Femur (tissue), 1 donor: ENCODE data around the gene MAGI1.
A peak's percentile ranks its signal among the peaks of the same experiment; 100 is the strongest.

Source experiments
- DNase-seq: peaks from one replicate; pipeline ENCODE4 v3.0.0-alpha.2; 2017

Gene MAGI1

DNA sequence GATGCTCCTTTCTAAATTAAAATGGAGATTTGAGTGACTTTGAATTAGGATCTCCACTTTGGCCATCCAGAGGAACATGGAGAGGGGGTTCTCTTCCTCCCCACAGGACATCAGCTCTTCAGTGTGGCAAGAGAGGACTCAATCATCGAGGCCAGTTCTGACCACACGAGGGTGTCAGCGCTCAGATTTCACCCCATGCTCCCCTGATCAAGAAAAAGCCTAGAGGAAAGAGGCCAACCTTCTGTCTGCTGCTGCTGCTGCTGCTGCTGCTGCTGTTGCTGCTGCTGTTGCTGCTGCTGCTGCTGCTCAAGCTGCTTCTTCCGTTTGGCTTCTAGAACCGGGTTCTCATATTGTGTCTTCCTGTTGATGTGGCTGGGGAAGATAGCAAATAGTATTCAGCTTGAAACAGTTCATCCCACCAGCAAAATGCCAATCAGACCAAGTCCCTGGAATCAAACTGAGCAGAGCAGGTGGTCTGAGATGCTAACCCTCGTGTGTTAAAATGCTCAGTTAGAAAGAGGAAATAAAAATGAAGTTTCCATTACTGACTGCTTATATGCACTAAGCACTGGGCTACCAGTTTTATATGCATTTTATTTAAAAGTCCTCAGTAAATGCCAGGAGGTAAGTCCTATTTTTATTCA lies 599.0 kb downstream of the MAGI1 start:
- DNase-seq, result peak; percentile 73

DNA sequence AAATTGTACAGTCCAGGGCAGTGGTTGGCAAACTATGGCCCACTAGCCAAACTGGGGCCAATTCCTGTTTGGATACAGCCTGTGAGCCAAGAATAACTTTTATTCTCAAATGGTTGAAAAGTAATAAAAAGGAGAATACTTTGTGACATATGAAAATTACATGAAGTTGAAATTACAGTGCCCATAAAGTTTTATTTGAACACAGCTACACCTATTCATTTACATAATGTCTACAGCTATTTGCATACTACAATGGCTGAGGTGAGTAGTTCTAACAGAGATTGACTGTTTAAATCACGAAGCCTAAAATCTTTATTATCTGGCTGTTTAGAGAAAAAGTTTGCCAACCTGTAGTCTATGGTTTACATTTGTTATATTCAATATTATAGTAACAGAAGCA lies 600.1 kb downstream of the MAGI1 start:
- no peak for DNase-seq

DNA sequence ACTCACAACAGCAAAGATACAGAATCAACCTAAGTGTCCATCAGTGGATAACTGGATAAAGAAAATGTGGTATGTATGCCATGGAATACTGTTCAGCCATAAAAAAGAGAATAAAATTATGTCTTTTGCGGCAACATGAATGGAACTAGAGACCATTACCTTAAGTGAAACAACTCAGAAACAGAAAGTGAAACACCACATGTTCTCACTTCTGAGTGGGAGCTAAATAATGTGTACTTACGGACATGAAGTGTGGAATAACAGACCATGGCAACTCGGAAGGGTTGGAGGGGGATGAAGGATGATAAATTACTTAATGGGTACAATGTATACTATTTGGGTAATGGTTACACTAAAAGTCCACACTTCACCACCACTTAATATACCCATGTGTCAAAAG lies 600.6 kb downstream of the MAGI1 start:
- no peak for DNase-seq

DNA sequence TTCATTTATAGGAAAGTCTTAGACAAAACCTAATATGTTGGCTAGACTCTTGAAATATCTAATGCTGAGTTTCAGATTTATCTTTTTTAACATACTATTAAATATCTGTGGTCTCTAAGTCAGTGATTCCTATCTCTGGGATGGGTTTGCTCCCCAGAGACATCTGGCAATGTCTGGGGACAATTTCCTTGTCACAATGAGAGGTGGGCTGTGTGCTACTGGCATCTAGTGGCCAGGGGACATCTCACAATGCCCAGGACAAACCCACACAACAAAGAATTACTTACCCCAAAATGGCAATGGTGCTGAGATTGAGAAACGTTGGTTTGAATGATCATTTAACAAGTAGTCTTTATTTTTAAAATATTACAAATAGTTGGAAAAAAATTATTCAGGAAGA lies 602.1 kb downstream of the MAGI1 start:
- DNase-seq, result no peak

DNA sequence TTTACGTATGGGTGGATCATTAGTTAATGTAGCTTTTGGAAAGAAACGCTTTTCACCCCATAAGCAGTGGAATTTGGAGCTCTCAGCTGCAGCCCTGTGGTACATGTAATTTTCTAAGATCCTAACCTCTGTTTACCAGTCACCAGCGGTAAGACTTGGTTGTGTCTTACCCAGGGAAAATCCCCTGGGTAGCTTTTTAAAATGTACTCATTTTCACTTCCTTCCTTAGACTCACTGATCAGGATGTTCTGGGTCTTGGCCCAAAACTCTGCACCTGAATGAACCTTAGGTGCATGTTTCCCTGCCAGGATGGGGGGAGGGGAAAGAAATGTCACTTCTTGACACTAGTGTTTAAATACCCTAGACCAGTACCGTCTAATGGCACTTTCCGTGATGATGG lies 605.2 kb downstream of the MAGI1 start:
- DNase-seq, result no peak

DNA sequence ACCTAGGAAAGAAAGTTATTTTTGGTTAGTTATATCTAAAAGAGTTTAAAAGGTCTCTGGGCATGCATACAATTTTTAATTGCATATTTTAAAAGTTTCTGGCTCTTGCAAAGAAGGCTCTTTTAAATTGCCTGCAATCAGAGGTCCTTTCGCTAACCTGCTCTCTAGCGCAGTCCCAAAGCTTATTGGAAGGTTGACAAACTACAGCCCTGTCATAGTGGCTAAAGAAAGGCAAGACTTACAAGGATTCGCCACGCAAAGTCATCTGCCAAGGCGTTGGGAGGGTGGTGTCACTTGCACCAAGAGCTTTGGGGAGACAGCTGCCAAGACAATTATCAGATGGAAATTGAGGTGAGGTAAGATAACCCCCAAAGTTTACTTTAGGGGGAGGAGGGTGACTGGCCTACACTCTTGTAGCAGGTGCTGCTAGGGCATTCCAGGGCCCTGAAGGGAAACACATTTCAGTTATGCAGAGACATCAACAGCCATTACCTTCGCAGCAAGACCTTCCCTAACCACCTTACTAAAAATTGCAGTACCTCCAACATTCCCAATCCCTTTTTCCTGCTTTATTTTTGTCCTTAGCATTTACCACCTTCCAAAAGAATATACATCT lies 606.2 kb downstream of the MAGI1 start:
- no peak for DNase-seq

DNA sequence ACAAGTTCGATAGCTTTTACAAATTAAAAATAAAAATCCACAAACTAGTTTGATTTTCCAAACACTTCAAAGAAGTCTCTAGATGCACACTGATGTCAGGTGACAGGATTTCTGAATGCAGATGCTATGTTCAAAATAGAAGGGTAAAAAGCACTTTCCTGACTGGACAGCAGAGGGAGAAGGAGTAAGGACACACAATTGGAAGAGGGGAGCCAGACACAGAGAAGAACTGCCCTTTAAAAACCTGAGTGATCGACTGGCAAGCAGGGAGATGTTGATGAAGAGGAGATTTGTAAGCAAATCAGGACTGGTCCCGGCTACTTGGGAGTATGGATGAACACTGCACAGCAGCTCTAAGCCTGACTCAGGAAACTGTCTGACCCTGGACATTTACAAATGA lies 612.8 kb downstream of the MAGI1 start:
- no peak for DNase-seq

DNA sequence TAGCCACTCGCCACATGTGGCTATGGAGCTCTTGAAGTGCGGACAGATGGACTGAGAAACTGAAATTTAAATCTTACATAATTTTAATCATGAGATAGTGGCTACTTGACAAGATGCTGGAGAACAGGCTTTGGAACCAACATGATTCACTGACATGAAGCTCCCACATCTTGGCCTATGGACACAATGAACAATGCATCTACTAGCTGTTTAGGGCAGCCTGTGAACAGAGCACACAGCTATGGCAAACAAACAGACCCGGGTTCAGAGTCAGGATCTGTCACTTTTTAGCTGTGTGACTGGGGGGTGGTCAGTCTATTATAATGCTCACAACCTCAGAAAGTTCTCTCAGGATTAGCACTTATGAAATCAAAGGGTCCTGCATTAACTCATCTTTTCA lies 616.6 kb downstream of the MAGI1 start:
- DNase-seq, result no peak

DNA sequence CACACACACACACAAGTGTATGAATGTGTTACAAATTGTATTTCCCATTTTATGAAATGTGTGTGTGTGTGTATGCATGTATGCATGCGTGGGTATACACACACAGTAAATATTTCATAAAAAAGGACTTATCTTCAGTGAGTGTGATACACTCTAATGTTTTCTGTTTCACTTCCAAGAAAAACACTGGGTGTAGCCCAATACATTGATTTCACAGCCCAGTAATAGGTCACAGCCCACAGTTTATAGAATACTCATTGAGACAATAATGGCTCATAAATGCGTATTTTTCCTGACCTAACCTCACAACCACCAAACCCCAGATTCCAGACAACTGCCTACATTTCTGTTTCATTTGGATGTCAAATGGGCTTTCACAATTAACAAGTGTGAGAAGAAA lies 619.5 kb downstream of the MAGI1 start:
- DNase-seq, result no peak

DNA sequence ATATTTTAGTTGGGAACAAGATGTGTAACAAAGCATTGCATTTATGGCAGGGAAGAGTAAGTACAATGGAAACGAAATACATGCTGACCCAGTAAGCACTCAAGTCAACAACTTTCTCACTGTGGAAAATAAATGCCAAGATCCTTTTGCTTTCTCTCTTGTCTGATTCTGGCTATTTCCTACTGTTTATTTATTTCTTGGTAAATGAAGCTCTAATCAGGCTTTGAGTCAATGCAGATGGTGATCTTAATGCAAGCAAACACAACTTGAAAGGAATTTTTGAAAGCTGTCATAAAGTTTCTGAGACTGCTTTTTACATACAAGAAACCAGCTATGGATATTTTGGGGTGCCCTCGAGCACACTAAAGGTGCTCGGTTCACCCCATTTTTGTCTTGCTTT lies 624.8 kb downstream of the MAGI1 start:
- no peak for DNase-seq

DNA sequence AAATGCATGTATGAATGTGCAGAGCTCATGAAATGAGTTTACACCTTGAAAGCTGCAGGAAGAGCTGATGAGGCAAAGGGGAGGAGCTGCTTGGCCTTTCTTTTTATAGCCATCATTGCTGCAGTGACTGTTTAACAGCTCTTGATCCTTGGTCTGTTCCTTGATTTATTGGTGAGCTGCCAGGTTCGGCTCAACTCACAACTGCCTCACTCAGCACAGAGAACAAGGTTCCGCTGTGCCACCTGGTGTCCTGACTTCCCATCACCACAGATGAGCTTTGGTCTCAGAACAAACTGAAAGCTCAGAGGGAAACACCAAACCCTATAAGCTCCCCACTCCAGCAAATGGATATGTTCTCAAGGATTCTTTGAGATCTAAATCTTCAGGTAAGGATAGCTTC lies 626.1 kb downstream of the MAGI1 start:
- peak; percentile 51 for DNase-seq

DNA sequence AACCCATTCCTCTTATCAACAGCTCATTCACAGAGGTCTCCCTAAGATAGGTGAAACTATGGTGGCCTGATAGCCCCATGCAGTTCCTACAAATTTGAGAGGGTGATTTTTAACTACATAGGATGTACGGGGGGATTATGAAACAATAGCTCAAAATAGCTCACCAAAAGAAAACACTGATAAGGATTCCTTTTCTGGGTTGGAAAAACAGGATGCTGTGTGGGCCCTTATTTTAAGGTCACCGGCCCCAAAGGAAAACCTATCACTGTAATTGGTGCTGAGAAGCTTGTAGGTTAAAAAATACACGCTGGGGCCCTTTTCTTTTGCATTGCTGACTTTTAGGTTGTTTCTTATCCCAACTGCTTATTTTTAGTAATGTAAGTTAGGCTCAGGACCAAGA lies 627.4 kb downstream of the MAGI1 start:
- DNase-seq, result no peak

DNA sequence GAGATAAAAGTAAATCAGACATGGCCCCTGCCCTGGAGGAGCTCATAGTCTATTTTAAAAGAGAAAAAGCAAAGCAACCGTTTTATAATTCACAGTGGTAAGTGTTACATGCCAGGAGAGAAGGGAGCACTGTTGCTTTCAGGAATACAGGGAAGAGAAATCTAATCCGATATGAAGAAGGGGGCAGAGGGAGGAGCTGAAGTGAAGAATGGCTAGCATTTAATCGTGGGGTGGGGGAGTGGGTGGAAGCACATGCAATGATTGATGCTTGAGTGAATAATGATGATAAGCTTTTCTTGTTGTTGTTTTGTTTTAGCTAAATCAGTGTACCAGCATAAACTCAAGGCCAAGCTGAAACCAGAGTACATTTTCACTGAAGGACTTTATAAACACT lies 629.5 kb downstream of the MAGI1 start:
- DNase-seq, result no peak

DNA sequence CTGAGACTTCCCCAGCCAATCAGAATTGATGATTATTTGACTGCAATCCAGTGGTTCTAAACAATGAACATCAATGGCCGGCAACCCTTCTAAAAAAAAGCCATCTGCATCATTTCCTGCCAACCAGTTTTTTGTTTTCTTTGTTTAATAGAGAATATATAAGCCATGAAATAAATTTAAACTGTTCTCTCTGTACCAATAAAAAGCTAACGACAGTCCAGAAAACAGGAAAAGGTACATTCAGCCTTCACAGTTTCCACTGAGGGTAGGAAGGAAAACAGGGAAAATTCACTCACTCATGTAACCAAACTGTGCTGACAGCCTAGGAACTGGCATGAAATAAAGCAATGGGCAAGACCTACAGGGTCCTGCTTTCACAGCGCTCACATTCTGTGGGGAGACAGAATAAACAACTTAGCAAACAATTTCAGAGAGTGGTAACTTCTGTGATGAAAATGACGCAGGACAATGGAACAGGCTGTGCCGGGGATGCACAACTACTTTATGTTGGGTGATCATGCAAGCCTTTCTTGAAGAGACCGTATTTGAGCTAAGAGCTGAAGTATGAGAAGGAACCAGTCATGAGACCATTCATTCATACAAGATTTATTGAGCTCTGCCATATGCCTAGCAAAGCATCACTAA lies 630.1 kb downstream of the MAGI1 start:
- DNase-seq, result no peak

DNA sequence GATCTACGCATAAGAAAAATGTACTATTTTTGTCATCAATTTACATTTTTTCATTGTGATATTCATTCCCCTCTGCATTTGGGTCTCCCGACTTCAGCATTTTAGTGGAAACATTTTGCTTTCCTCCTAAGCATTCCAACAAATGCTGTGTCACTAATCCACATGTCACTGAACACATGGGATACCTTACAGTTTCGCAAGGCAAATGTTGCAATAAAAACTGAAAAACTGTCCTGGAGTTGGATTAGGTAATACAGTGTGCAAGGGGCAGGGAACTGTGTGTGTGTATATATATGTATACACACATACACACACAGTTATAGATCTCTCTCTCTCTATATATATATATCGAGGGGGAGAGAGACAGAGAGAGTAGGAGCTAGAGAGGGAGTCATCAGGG lies 632.2 kb downstream of the MAGI1 start:
- no peak for DNase-seq

DNA sequence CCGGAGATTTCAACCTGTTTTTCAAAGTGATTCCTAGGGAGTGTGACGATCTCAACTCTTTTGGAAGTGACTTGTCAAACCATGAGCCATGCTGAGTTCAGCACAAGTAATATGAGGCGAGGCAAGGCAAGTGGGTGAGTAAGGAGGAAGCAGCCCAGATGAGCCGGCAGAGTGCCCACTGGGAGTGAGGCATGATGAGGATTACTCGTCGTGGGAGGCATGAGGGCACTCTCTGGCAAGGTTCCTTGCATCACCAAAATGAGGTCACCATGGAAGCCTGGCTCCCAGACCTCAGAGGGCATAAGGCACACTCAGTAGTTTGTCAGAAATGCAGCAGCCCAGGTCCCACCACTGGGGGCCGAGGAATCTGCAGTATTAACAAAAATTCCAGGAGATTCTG lies 636.1 kb downstream of the MAGI1 start:
- DNase-seq, result peak; percentile 38

DNA sequence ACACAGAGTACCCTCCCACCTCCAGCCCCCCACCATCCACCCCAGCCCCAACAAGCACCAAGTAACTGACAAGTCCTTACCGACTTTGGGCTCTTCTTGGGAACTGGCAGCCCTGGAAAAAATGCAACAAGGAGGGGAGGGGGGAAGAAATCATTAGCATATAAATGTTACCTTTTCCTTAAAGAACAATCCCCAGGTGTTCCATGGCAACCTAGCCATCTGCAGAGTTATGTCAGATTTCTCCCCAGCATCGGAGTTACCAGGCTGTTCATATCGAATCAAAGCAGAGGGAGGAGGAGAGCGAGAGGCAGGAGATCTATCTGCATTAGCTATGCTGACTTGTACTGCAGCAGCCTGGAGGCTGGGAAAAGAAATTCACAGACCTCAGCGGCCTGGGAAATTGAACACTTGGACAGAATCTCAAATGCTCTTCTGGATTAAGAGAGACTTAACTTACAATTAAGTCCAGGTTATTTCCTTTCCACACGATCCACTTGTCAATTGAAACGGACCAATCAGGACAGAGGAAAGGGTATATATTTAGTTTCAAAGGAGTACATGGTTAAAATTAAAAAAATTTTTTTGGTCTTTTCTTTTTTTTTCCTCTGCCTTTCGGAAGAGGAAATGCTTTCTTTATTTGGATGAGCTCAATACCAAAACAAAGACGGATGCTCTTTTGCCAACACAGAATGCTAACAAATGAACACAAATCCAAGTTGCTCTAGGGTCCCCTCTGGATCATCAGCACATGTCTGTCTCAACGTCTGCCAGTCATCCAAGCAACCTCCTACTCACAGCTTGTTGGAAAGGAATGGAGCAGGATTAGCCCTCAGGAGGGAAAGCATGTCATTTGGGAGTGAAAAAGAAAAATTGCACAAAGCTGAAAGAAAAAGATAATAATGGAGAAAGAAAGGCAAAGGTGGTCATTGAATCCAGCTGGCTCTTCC lies 637.1 kb downstream of the MAGI1 start:
- peak; percentile 36 for DNase-seq

DNA sequence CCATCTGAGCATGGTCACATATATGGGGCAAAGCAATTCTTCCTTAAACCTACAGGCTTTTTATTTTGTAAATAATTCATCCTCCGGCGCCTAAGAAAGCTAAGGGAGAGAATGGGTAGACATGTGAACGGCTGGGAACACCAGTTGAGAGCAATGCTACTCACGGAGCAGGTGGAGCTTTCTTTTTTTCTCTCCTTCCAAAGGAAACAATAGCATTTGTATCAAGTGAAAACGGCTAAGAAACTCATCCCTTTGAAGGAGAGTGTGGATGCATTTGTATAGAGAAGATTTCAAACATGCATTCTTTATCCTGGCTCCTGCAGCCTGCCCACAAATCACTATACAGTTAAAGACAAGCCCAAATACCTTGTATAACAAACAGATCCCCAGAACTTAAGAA lies 637.8 kb downstream of the MAGI1 start:
- no peak for DNase-seq

DNA sequence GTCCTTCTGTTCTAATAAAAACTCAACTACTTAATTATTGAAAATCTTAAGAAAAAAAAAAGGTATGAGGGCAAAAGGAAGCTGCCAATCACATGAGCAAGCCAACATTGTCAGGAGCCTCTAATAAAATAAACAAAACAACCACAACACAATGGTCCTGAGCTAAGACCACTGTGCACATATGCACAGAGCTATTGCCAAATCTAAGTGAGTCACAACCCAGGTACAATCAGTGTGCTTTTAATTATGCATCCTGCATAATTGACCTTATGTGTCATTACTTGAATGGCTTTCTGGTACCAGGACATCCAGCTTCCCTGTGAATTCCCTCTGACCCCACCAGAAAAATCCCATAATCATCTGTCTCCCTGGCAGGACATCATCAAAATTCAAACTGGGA lies 639.8 kb downstream of the MAGI1 start:
- no peak for DNase-seq

DNA sequence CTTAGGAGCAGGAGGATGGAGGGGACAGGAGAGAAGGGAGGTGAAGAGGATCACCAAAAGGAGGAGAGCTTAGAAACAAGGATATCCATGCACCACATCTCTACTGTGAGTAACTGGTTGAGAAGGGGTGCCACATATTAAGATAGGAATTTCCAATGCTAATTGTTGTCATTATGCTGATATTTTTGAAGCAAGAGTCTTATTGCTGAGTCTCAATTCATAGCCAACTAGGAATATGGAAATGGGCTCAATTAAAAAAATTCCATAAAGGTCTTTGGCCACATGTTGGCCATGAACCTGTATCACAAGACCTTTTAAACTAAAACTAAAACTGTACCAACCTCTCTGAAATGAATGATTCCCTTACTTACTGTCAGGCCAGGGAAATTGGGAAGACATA lies 642.6 kb downstream of the MAGI1 start:
- no peak for DNase-seq

DNA sequence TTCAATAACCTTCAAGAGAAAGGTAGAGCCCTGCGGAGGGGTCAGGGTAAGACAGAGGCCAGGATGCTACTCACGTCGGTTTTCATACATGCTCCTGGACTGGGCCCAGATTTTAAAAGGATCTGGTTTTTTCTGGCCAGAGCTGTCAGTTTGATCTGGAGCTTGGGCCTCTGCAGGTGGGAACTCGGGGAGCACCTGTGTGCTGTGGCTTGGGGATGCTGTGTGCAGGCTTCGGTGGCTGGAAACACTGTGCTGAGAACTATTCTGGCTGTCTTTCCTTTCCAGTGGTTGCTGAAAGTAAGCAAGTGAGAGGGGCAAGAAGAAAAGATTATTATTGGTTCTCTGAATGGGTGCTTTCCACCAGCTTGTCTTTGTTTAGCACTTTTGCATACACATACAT lies 647.6 kb downstream of the MAGI1 start:
- no peak for DNase-seq

DNA sequence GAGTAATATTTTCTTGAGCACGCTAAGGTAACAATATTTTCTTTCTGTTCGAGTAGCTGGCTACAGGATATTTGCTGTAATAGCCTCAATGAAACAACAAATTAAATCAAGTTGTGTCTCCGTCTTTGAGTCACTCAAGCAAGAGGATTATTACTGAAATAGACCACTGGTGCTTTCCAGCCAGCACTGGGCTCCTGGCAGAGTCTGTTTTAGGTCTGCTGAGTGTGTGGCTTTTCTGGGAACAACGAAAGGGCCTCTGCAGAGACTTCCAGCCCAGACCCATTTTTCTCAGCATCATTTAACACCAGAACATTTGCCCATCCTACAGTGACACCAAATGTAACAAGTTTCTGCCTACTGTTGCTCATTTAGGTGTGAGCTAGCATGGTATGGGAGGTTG lies 652.9 kb downstream of the MAGI1 start:
- no peak for DNase-seq

DNA sequence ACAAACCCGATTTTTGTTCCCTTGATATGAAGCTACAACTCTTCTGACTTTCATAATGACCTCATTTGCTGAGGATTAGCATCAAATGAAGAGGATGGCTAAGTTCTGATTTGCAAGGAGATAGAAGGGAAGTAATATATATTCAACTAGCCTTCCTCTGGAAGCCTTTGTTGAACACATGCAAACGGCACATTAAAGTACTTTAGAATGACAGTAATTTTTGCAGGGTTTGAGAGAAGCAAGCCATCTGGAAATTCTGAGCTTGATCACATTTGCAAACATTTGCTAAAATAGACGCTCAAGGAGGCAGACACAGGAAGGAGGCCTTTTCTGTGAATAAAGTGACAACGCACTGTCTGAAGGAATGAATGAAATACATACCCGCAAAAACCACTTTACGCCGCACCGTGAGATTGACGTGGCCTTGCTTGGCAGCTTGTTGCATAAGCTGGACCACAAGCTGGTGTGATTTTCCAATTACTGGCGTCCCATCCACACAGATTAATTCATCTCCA lies 657.2 kb downstream of the MAGI1 start:
- DNase-seq, result no peak
